Measurements from ENCODE around the gene CIROP. TPM values are rescaled to one million over a fixed set of nuclear protein-coding genes. Genes with fewer than 3 reads are reported as not detected.

The CIROP gene
- total and polyA plus RNA-seq, 9 of the 15 experiments (the other 6 are each of a cell fraction or from before 2014, with no cell fraction given): not detected

- TF ChIP-seq YY1 (IDR thresholded peaks at IDR 0.05; ENCODE audit: borderline replicate concordance in 1 of 3, control insufficient read depth in 1 of 3, extremely low read depth in 1 of 3, insufficient read depth in 3 of 3, insufficient read length in 1 of 3, insufficient replicate concordance in 2 of 3, low read depth in 1 of 3, low read length in 2 of 3): peak in 1 of 3 experiments; percentile 70
- no peak for TF ChIP-seq KHSRP (IDR thresholded peaks at IDR 0.05)
- TF ChIP-seq ZNF184 (CRISPR knock-in tag; IDR thresholded peaks at IDR 0.05): no peak
- TF ChIP-seq MLX (CRISPR knock-in tag; conservative IDR thresholded peaks at IDR 0.05): no peak
- TF ChIP-seq ZNF696 (CRISPR knock-in tag; conservative IDR thresholded peaks at IDR 0.05): no peak
- no peak for TF ChIP-seq MIER1 (IDR thresholded peaks at IDR 0.05; ENCODE audit: low read depth)
- TF ChIP-seq ZC3H11A (IDR thresholded peaks at IDR 0.05; ENCODE audit: low read depth, low read length): no peak
- TF ChIP-seq SOX6 (IDR thresholded peaks at IDR 0.05): no peak
- no peak for TF ChIP-seq TSC22D4 (tag; IDR thresholded peaks at IDR 0.05)
- TF ChIP-seq ZNF232 (CRISPR knock-in tag; IDR thresholded peaks at IDR 0.05): no peak
- TF ChIP-seq ATF6 (CRISPR knock-in tag; IDR thresholded peaks at IDR 0.05): no peak
- TF ChIP-seq HMGN3 (IDR thresholded peaks at IDR 0.05; ENCODE audit: borderline replicate concordance, extremely low read depth, insufficient read length, low read depth, low read length): no peak
- TF ChIP-seq ASH1L (IDR thresholded peaks at IDR 0.05; ENCODE audit: borderline replicate concordance, low read depth, partially characterized antibody): no peak
- peak; percentile 66 for TF ChIP-seq TEAD4 (IDR thresholded peaks at IDR 0.05; ENCODE audit: low read length)
- TF ChIP-seq TEAD4 (CRISPR knock-in tag; IDR thresholded peaks at IDR 0.05; ENCODE audit: borderline replicate concordance): no peak
- TF ChIP-seq POLR2A (conservative IDR thresholded peaks at IDR 0.05): no peak
- no peak for TF ChIP-seq RBM25 (IDR thresholded peaks at IDR 0.05; ENCODE audit: low read depth, low read length, severe bottlenecking)
- TF ChIP-seq ZBTB34 (CRISPR knock-in tag; IDR thresholded peaks at IDR 0.05): no peak
- TF ChIP-seq STAT6 (CRISPR knock-in tag; IDR thresholded peaks at IDR 0.05): no peak
- TF ChIP-seq MTA3 (IDR thresholded peaks at IDR 0.05; ENCODE audit: borderline replicate concordance): 0 out of 2 replicates have a peak, but pooled peaks have one; percentile 57
- no peak for TF ChIP-seq NR3C1 (CRISPR knock-in tag; IDR thresholded peaks at IDR 0.05)
Measured at GRCh38 chr14:23068789-23069412, 35.9 kb downstream of the CIROP start (continued).

Data from K562 (cell line).